GM12878 (cell line): Measurements from ENCODE around the gene MAGI2.

Source experiments
- BCL11A ChIP-seq: IDR thresholded peaks from 2 replicates; pipeline ENCODE4 v1.6.1; 2011; ENCODE audit warnings: low read depth, low read length
- CHD2 ChIP-seq: IDR thresholded peaks from 2 replicates; pipeline ENCODE4 v1.6.1; 2011; ENCODE audit warnings: low read depth, low read length, improper control_type of control experiment, borderline replicate concordance
- CTCF ChIP-seq, 3 experiments: IDR thresholded peaks in 2 of 3; conservative IDR thresholded peaks in 1 of 3; 2 replicates each; pipeline ENCODE4 v1.5.1; 2011; ENCODE audit warnings: low read depth in 3 of 3, low read length in 3 of 3, mild to moderate bottlenecking in 3 of 3, control low read depth in 2 of 3, moderate library complexity in 2 of 3, inconsistent platforms in 1 of 3, mixed read lengths in 1 of 3; ENCODE audit not compliant: control insufficient read depth in 2 of 3, insufficient read depth in 1 of 3; ENCODE audit errors: extremely low read depth in 1 of 3
- EP300 ChIP-seq, 2 experiments: fragments of 150-350 bp in 1 of 2; IDR thresholded peaks; 2 replicates each; pipeline ENCODE4 v1.6.1; 2011 to 2012; ENCODE audit warnings: low read depth in 2 of 2, low read length in 2 of 2, borderline replicate concordance in 1 of 2, improper control_type of control experiment in 1 of 2, inconsistent platforms in 1 of 2; ENCODE audit not compliant: control insufficient read depth in 1 of 2
- GATAD2B ChIP-seq: fragments of 450-650 bp; conservative IDR thresholded peaks from 2 replicates; pipeline ENCODE4 v1.6.1; 2017; ENCODE audit warnings: low read depth, mild to moderate bottlenecking, moderate library complexity
- LARP7 ChIP-seq: fragments of 450-650 bp; IDR thresholded peaks from 2 replicates; pipeline ENCODE4 v1.6.1; 2017; ENCODE audit warnings: mild to moderate bottlenecking
- NR2F1 ChIP-seq: fragments of 450-650 bp; conservative IDR thresholded peaks from 2 replicates; pipeline ENCODE4 v1.6.1; 2017; ENCODE audit warnings: mild to moderate bottlenecking
- NRF1 ChIP-seq: conservative IDR thresholded peaks from 2 replicates; pipeline ENCODE4 v1.6.1; 2011; ENCODE audit warnings: mild to moderate bottlenecking, low read depth, low read length, improper control_type of control experiment
- POLR2A ChIP-seq: IDR thresholded peaks from 2 replicates; pipeline ENCODE4 v1.6.1; 2011; ENCODE audit warnings: low read depth, mild to moderate bottlenecking, low read length
- SP1 ChIP-seq: IDR thresholded peaks from one replicate; pipeline ENCODE4 v1.6.1; 2011; ENCODE audit warnings: low read depth, low read length
- SPI1 ChIP-seq: IDR thresholded peaks from 2 replicates; pipeline ENCODE4 v1.6.1; 2011; ENCODE audit warnings: low read depth, mild to moderate bottlenecking, low read length, moderate library complexity, borderline replicate concordance; ENCODE audit not compliant: insufficient read depth
- USF2 ChIP-seq: IDR thresholded peaks from 2 replicates; pipeline ENCODE4 v1.6.1; 2011; ENCODE audit warnings: low read depth, low read length, improper control_type of control experiment, borderline replicate concordance

- TF ChIP-seq NR2F1 = no peak
- no peak for TF ChIP-seq BCL11A
- no peak for TF ChIP-seq NRF1
- TF ChIP-seq CTCF (IDR thresholded peaks at IDR 0.05 in 2 of 3, conservative IDR thresholded peaks at IDR 0.05 in 1 of 3; ENCODE audit: control insufficient read depth in 2 of 3, extremely low read depth in 1 of 3, insufficient read depth in 1 of 3, low read depth in 3 of 3, low read length in 3 of 3) = no peak
- no peak for TF ChIP-seq SPI1
- TF ChIP-seq EP300 (IDR thresholded peaks at IDR 0.05; ENCODE audit: borderline replicate concordance in 1 of 2, control insufficient read depth in 1 of 2, low read depth in 2 of 2, low read length in 2 of 2) = no peak
- TF ChIP-seq CHD2 = no peak
- TF ChIP-seq SP1 = no peak
- TF ChIP-seq USF2 = no peak
- no peak for TF ChIP-seq LARP7
- no peak for TF ChIP-seq GATAD2B
- TF ChIP-seq POLR2A = no peak
These were observed 48.7 kb upstream of the MAGI2 start for GRCh38 chr7:79502151-79502550.
